Esophagus squamous epithelium (tissue), 4 donors: ENCODE measurements around the gene TSPAN4.

Source experiments
- CTCF ChIP-seq, 6 experiments: fragments of 450-650 bp in 4 of 6; fragments of 200-600 bp in 2 of 6; sonication (generic) in 2 of 6; IDR thresholded peaks; one replicate each; pipeline ENCODE4 v1.5.1; 2016 to 2019; ENCODE audit warnings: antibody characterized with exemption in 6 of 6, mild to moderate bottlenecking in 4 of 6, moderate library complexity in 4 of 6
- POLR2A ChIP-seq, 4 donors: fragments of 450-650 bp; IDR thresholded peaks; one replicate each; pipeline ENCODE4 v1.6.1; 2017; ENCODE audit warnings: antibody characterized with exemption in 4 of 4, mild to moderate bottlenecking in 4 of 4, moderate library complexity in 3 of 4

- TF ChIP-seq POLR2A (IDR thresholded peaks at IDR 0.05), result peak in 2 of 4 donors; percentile 11 to 52
- peak in 1 of 6 experiments; percentile 9 for TF ChIP-seq CTCF (IDR thresholded peaks at IDR 0.05)
Observed at GRCh38 chr11:834371-835316, 8.0 kb upstream of the TSPAN4 start.
